GM23338 (cell line): ENCODE measurements around the gene DGKB. TPM values are rescaled to one million over a fixed set of nuclear protein-coding genes. Genes with fewer than 3 reads are reported as not detected.

Experiments used
- ATAC-seq: fragments of 200-7000 bp; cut with Tn5 transposase; 3 replicates; pipeline ENCODE4 v1.9.1; 2020
- DNase-seq: peaks from one replicate; pipeline ENCODE4 v3.0.0-alpha.2; 2015; ENCODE audit warnings: low spot score
- H2AFZ ChIP-seq: fragments of 200-600 bp; sonication (generic); 2 replicates; pipeline ENCODE4 v1.8.0; 2016; ENCODE audit warnings: antibody characterized with exemption, mild to moderate bottlenecking, moderate library complexity
- H3F3A ChIP-seq: fragments of 200-600 bp; sonication (generic); replicated peaks from 2 replicates; pipeline ENCODE4 v1.8.0; 2017; ENCODE audit warnings: antibody characterized with exemption, mixed run types, low read depth
- H3K27ac ChIP-seq: fragments of 200-600 bp; sonication (generic); 2 replicates; pipeline ENCODE4 v1.6.1; 2016; ENCODE audit warnings: low read depth
- H3K27me3 ChIP-seq: fragments of 200-600 bp; sonication (generic); 2 replicates; pipeline ENCODE4 v1.8.0; 2016; ENCODE audit warnings: mild to moderate bottlenecking, mixed run types, moderate library complexity; ENCODE audit not compliant: insufficient read depth
- H3K36me3 ChIP-seq: fragments of 200-600 bp; sonication (generic); 2 replicates; pipeline ENCODE4 v1.8.0; 2016; ENCODE audit warnings: mild to moderate bottlenecking; ENCODE audit not compliant: insufficient read depth
- H3K4me1 ChIP-seq: fragments of 200-600 bp; sonication (generic); 2 replicates; pipeline ENCODE4 v1.8.0; 2016; ENCODE audit warnings: mild to moderate bottlenecking, moderate library complexity; ENCODE audit not compliant: insufficient read depth
- H3K4me2 ChIP-seq: fragments of 200-600 bp; sonication (generic); 2 replicates; pipeline ENCODE4 v1.7.1; 2017; ENCODE audit warnings: mixed run types
- H3K4me3 ChIP-seq: fragments of 200-600 bp; sonication (generic); 2 replicates; pipeline ENCODE4 v1.6.1; 2016; ENCODE audit warnings: mixed run types
- H3K79me2 ChIP-seq: fragments of 200-600 bp; sonication (generic); replicated peaks from 2 replicates; pipeline ENCODE4 v1.8.0; 2017; ENCODE audit warnings: mild to moderate bottlenecking; ENCODE audit not compliant: insufficient read depth
- H3K9me2 ChIP-seq: fragments of 200-600 bp; sonication (generic); 2 replicates; pipeline ENCODE4 v1.8.0; 2017; ENCODE audit not compliant: insufficient read depth
- H4K20me1 ChIP-seq: fragments of 200-600 bp; sonication (generic); replicated peaks from 2 replicates; pipeline ENCODE4 v1.8.0; 2017; ENCODE audit warnings: mild to moderate bottlenecking; ENCODE audit not compliant: insufficient read depth
- H3K27ac Mint-ChIP-seq: 2 replicates; pipeline ENCODE4 v1.8.0; 2020; ENCODE audit warnings: inconsistent platforms, mild to moderate bottlenecking, moderate library complexity, mixed read lengths
- H3K27me3 Mint-ChIP-seq: 3 replicates; pipeline ENCODE4 v1.8.0; 2022; ENCODE audit warnings: low read depth, mild to moderate bottlenecking, moderate library complexity, mixed read lengths, inconsistent platforms; ENCODE audit not compliant: insufficient read depth, poor library complexity
- H3K36me3 Mint-ChIP-seq: 3 replicates; pipeline ENCODE4 v1.8.0; 2021; ENCODE audit warnings: low read depth, mild to moderate bottlenecking, inconsistent platforms, moderate library complexity, mixed read lengths
- H3K4me1 Mint-ChIP-seq: 3 replicates; pipeline ENCODE4 v1.8.0; 2020; ENCODE audit warnings: mild to moderate bottlenecking, inconsistent platforms, mixed read lengths
- H3K4me3 Mint-ChIP-seq: 3 replicates; pipeline ENCODE4 v1.8.0; 2021; ENCODE audit warnings: moderate library complexity, mild to moderate bottlenecking, inconsistent platforms, mixed read lengths
- H3K9me3 Mint-ChIP-seq: 3 replicates; pipeline ENCODE4 v1.8.0; 2020; ENCODE audit warnings: moderate library complexity, mild to moderate bottlenecking, inconsistent platforms, mixed read lengths
- CREB1 ChIP-seq: fragments of 250-450 bp; sonication (Bioruptor Pico); IDR thresholded peaks from 2 replicates; pipeline ENCODE4 v1.5.0; 2020; ENCODE audit warnings: low read depth, mild to moderate bottlenecking, moderate library complexity
- ETS1 ChIP-seq: IDR thresholded peaks from 2 replicates; pipeline ENCODE4 v1.6.1; 2016; ENCODE audit warnings: antibody characterized with exemption
- EZH2 ChIP-seq: fragments of 200-600 bp; sonication (generic); IDR thresholded peaks from one replicate; pipeline ENCODE4 v1.8.0; 2017; ENCODE audit warnings: antibody characterized with exemption, mild to moderate bottlenecking, low read depth; ENCODE audit not compliant: unreplicated experiment
- EZH2phosphoT487 ChIP-seq: fragments of 200-600 bp; sonication (generic); IDR thresholded peaks from one replicate; pipeline ENCODE4 v1.8.1; 2018; ENCODE audit warnings: antibody characterized with exemption; ENCODE audit not compliant: unreplicated experiment
- JUNB ChIP-seq: IDR thresholded peaks from one replicate; pipeline ENCODE4 v1.6.1; 2016; ENCODE audit warnings: antibody characterized with exemption; ENCODE audit not compliant: unreplicated experiment
- NANOG ChIP-seq: IDR thresholded peaks from 2 replicates; pipeline ENCODE4 v1.6.1; 2016; ENCODE audit warnings: antibody characterized with exemption, borderline replicate concordance
- POLR2AphosphoS5 ChIP-seq: IDR thresholded peaks from 2 replicates; pipeline ENCODE4 v1.6.1; 2016; ENCODE audit warnings: antibody characterized with exemption, low read depth
- REST ChIP-seq: IDR thresholded peaks from one replicate; pipeline ENCODE4 v1.6.1; 2018; ENCODE audit warnings: antibody characterized with exemption; ENCODE audit not compliant: unreplicated experiment
- STAT1 ChIP-seq: IDR thresholded peaks from one replicate; pipeline ENCODE4 v1.6.1; 2016; ENCODE audit warnings: antibody characterized with exemption; ENCODE audit not compliant: unreplicated experiment
- ZNF114 ChIP-seq: fragments of 250-450 bp; sonication (Bioruptor Pico); IDR thresholded peaks from 2 replicates; pipeline ENCODE4 v1.5.0; 2020; ENCODE audit warnings: mild to moderate bottlenecking, moderate library complexity
- ZNF331 ChIP-seq: fragments of 250-450 bp; sonication (Bioruptor Pico); IDR thresholded peaks from 2 replicates; pipeline ENCODE4 v1.5.0; 2020; ENCODE audit warnings: low read depth, mild to moderate bottlenecking, moderate library complexity
- polyA plus RNA-seq: library from polyadenylated mRNA; unstranded; fragments of >200 nt; fragmentation: Nextera tagmentation; extraction: Ambion mirVana; gene quantifications from 2 replicates; pipeline ENCODE4 v1.2.1, GENCODE V29; 2016
- total RNA-seq: library from RNA; depleted of rRNA; stranded (reverse); fragments of >200 nt; shearing (Covaris generic); gene quantifications from 2 replicates; pipeline ENCODE4 v1.2.3, GENCODE V29; 2014

DGKB gene
- total and polyA plus RNA-seq, 2 experiments from 2014 or later = 4.8 to 11.5 TPM

DNA sequence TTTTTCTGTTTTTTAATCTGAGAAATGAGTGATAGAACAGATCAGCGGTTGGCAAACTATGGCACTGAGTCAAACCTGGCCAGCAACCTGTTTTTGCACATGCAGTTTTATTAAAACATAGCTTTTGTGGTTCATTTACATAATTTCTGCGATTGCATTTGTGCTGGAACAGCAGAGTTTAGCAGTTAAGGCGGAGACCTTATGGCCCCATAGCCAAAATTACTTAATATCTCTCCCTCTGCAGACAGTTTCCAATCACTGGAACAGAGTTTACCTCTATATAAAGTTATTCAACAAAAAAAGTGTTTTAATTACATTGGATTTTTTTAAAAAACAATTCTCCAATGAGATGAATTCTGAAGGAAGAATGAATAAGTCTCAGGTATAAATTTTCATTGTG is 212.1 kb downstream of the DGKB start (continued):
- TF ChIP-seq EZH2phosphoT487 = no peak
- no peak for TF ChIP-seq NANOG
- no peak for TF ChIP-seq POLR2AphosphoS5
- no peak for TF ChIP-seq REST
- no peak for TF ChIP-seq EZH2

GRCh38 chr7:14690075-14690474 is 212.5 kb downstream of the DGKB start:
- H3K27me3 Mint-ChIP-seq = no peaks in the 10 kb centered on the region
- Histone ChIP-seq H3K9me2 (no peaks in the 10 kb centered on the region), H3F3A (no peaks in the 10 kb centered on the region), H2AFZ (no peak overlapping the region), H3K36me3 (no peaks in the 10 kb centered on the region), H3K27ac (no peak overlapping the region), H3K4me1 (peaks cover 6% of the 10 kb centered on the region), H4K20me1 (no peaks in the 10 kb centered on the region), H3K4me2 (no peak overlapping the region), H3K4me3 (no peak overlapping the region), H3K27me3 (no peaks in the 10 kb centered on the region), H3K79me2 (no peaks in the 10 kb centered on the region)
- H3K27ac Mint-ChIP-seq = no peak overlapping the region
- peaks cover 5% of the 10 kb centered on the region for H3K4me1 Mint-ChIP-seq
- H3K36me3 Mint-ChIP-seq = peaks cover 5% of the 10 kb centered on the region; the same call in 2 of the 3 replicates
- H3K9me3 Mint-ChIP-seq = no peaks in the 10 kb centered on the region
- ATAC-seq = no peak
- DNase-seq = no peak
- H3K4me3 Mint-ChIP-seq = no peak overlapping the region
- TF ChIP-seq EZH2 (no peak), ETS1 (no peak), ZNF331 (CRISPR knock-in tag) (no peak), REST (no peak), JUNB (no peak), EZH2phosphoT487 (no peak), ZNF114 (no peak), NANOG (no peak), STAT1 (no peak), CREB1 (no peak), POLR2AphosphoS5 (no peak)
